Epithelial cell of esophagus (primary cell): ENCODE measurements around the gene SUMO2.

Experiments used
- DNase-seq: peaks from one replicate; pipeline ENCODE4 v3.0.0; 2010; ENCODE audit warnings: low read depth
- H3K4me3 ChIP-seq: 2 replicates; pipeline ENCODE4 v1.5.1; 2011; ENCODE audit warnings: mild to moderate bottlenecking, low read length, control low read depth
- TF ChIP-seq, protein P1 (sequence below): IDR thresholded peaks from 2 replicates; pipeline ENCODE4 v1.5.1; 2011; ENCODE audit warnings: low read depth, mild to moderate bottlenecking, low read length, control low read depth, inconsistent platforms; ENCODE audit not compliant: insufficient read depth; ENCODE audit errors: missing control alignments

The SUMO2 gene

DNA sequence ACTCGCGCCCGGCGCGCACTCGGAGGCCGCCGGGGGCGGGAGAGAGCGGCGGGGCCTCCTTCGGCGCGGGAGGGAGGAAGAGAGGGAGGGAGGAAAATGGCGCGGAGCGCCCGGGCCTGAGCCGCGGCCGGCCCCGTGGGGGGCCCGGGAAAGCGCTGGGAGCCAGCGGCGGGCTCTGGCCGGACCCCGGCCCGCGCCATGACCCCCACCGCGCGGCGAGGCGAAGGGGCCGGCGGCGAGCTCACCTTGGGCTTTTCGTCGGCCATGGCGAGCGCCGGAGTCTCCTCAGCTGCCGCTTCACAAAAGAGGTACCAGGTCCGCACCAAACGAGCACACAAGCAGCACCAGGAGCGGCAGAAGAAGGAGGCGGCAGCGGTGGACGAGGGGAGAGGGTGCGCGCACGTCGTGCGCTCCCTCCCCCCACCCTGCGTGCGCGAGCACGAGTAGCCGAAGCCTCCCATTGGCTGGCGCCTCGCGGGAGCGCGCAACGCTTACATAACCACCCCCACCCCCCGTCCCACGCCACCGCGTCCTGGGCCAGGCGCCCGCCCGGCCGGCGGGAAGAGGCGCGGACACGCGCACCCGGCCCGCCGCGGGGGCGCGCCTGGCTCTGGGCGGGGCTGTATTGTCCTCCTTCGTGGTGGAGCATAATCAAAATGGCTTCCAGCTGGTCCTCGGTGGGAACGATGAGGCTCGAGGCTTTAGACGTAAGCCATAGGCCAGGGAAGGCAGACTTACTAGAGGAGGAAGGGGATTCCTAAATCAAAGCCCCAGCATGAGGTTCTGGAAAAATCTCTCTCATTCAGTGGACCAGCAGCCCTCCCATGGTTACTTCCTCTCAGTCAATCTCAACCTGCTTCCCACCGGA is at the start of gene SUMO2:
Gene SUMO2, minus strand, starts transcription at position 391 of the 868 bp plus-strand sequence. Its CDS starts 125 bp downstream, at position 266.
- DNase-seq: peak; percentile 97
- H3K4me3 ChIP-seq: peak within 1 kb of the TSS; percentile 96
- TF ChIP-seq, protein P1, sequence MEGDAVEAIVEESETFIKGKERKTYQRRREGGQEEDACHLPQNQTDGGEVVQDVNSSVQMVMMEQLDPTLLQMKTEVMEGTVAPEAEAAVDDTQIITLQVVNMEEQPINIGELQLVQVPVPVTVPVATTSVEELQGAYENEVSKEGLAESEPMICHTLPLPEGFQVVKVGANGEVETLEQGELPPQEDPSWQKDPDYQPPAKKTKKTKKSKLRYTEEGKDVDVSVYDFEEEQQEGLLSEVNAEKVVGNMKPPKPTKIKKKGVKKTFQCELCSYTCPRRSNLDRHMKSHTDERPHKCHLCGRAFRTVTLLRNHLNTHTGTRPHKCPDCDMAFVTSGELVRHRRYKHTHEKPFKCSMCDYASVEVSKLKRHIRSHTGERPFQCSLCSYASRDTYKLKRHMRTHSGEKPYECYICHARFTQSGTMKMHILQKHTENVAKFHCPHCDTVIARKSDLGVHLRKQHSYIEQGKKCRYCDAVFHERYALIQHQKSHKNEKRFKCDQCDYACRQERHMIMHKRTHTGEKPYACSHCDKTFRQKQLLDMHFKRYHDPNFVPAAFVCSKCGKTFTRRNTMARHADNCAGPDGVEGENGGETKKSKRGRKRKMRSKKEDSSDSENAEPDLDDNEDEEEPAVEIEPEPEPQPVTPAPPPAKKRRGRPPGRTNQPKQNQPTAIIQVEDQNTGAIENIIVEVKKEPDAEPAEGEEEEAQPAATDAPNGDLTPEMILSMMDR: peak; percentile 2

DNA sequence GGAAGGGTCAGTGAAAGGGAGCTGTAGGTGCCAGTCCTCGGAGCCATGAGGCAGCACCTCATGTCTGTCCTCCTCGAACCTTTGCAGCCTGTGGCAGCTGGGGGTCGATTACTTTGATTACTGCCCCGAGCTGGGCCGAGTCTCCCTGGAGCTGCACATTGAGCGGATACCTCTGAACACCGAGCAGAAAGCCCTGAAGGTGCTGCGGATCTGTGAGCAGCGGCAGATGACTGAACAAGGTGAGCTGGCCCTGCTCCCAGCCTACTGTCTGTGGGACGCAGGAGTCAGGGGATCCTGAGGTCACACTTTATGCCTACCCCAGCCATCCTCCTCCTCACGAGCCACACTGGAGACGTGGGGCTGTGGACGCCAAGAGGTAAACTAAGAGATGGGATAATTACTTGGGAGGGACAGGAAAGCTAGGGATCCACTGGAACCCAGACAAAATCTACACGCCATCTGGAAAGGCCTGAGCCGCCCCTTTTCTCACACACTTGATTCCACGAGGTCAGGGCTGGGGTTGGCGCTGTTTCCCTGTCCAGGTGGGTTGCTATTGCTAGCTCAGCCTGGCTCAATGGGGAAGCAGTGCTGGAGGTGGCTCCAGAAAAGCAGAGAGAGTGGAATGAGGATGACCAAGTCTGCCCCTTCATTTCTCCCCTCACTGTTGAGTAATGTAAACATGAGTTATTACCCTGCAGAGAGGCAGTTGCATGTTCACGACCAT is 49.1 kb upstream of the SUMO2 start:
- no peak for DNase-seq
- TF ChIP-seq, protein P1: no peak
- no peak overlapping the region for H3K4me3 ChIP-seq

DNA sequence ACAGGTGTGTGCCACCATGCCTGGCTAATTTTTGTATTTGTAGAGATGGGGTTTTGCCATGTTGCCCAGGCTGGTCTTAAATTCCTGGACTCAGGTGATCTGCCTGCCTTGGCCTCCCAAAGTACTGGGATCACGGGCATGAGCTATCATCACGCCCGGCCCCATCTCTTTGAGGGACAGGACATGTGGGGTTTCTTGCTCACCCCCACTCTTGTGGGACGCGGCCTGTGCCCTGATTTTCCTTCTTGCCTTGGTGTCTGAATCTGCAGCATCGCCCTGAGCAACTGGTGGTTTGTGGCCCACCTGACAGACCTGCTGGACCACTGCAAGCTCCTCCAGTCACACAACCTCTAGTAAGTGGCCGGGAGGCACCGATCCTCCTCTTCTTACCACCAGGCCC is 48.3 kb upstream of the SUMO2 start:
- no peak overlapping the region for H3K4me3 ChIP-seq
- DNase-seq: no peak
- TF ChIP-seq, protein P1: no peak

DNA sequence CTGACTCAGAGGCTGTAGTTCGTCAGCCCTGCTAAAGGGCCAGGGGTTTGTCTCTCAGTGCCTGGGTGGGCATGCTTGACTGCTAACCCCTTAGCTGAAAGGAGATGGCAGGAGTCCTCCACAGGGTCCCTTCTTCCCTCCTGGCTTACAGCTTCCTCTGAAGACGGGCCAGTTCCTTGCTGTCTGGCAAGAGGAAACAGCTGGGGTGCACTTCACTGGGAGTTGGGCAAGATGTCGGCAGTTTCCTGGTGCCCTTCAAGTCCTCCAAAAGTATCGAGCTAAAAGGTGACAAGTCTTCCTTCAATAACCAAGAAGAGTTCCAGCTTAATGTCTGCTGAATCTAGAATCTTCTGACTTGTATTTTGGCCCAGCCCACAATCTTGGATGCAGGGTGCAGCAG is 46.1 kb upstream of the SUMO2 start:
- H3K4me3 ChIP-seq: no peak overlapping the region
- DNase-seq: no peak
- TF ChIP-seq, protein P1: no peak

DNA sequence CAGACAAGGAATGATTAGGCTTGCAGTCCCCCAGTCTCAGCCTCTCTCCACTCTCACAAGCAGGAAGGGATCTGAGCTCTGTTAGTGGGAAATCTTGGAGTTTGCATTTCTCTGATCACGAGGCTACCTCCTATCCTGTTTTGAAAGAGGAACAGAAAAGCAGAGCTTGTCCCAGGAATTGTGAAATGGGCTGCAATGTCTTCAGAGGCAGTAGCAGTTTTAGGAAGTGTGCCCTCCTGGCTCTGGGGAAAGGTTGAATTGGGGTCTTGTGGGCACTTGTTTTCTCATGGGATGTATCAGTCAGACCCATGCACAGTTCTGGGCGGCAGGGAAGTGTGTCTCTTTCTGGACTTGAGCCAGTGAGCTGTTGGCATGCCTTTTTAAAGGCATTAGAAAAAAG is 45.5 kb upstream of the SUMO2 start:
- no peak overlapping the region for H3K4me3 ChIP-seq
- no peak for DNase-seq
- TF ChIP-seq, protein P1: no peak

DNA sequence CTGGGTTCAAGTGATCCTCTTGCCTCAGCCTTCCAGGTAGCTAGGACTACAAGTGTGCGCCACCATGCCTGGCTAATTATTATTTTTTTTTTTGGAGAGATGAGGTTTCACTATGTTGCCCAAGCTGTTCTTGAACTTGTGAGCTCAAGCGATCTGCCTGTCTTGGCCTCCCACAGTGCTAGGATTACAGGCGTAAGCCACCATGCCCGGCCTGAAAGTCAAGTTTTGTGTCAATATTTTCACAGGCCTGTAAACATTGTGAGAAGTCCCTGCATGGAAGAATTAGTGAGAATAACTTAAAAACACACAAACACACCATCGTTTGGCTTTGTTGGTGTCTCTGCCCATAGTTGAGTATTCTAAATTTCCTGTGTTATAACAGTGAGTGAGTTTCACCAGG is 45.0 kb upstream of the SUMO2 start:
- H3K4me3 ChIP-seq: no peak overlapping the region
- no peak for DNase-seq
- TF ChIP-seq, protein P1: no peak
